Measurements from ENCODE around the gene CRELD1.
A peak's percentile ranks its signal among the peaks of the same experiment; 100 is the strongest.

Gene CRELD1

GRCh38 chr3:9980251-9980650 is 46.6 kb downstream of the CRELD1 start:
- Histone ChIP-seq H2AFZ (no peak overlapping the region), H3K4me3 (ENCODE audit: low read depth, low read length) (no peak overlapping the region), H3K4me2 (ENCODE audit: low read length) (no peak overlapping the region), H3K9ac (no peak overlapping the region), H3K36me3 (ENCODE audit: control insufficient read depth, insufficient read depth, low read length) (no peaks in the 10 kb centered on the region), H3K79me2 (peaks cover 15% of the 10 kb centered on the region), H3K27me3 (ENCODE audit: control insufficient read depth, insufficient read depth, low read length) (no peaks in the 10 kb centered on the region), H3K9me3 (ENCODE audit: control insufficient read depth, low read length) (no peaks in the 10 kb centered on the region), H3K4me1 (no peaks in the 10 kb centered on the region), H3K27ac (no peak overlapping the region)
- no peak for TF ChIP-seq CTCF (IDR thresholded peaks at IDR 0.05)

GRCh38 chr3:9986230-9986725 is 52.6 kb downstream of the CRELD1 start:
- Histone ChIP-seq H3K36me3 (ENCODE audit: control insufficient read depth, insufficient read depth, low read length) (no peaks in the 10 kb centered on the region), H3K9ac (peak overlapping the region; percentile 12), H3K4me1 (no peaks in the 10 kb centered on the region), H3K27me3 (ENCODE audit: control insufficient read depth, insufficient read depth, low read length) (no peaks in the 10 kb centered on the region), H3K27ac (peak overlapping the region; percentile 56), H3K4me3 (ENCODE audit: low read depth, low read length) (peak overlapping the region; percentile 86), H3K79me2 (peaks cover 29% of the 10 kb centered on the region), H3K4me2 (ENCODE audit: low read length) (peak overlapping the region; percentile 92), H3K9me3 (ENCODE audit: control insufficient read depth, low read length) (no peaks in the 10 kb centered on the region), H2AFZ (peak overlapping the region; percentile 74)
- TF ChIP-seq CTCF (IDR thresholded peaks at IDR 0.05): no peak

- no peak for TF ChIP-seq CTCF (IDR thresholded peaks at IDR 0.05)
- H3K4me2 ChIP-seq (ENCODE audit: low read length): no peak overlapping the region
- no peaks in the 10 kb centered on the region for H3K9me3 ChIP-seq (ENCODE audit: control insufficient read depth, low read length)
- no peak overlapping the region for H3K9ac ChIP-seq
- no peak overlapping the region for H2AFZ ChIP-seq
- H3K79me2 ChIP-seq: no peaks in the 10 kb centered on the region
- no peaks in the 10 kb centered on the region for H3K36me3 ChIP-seq (ENCODE audit: control insufficient read depth, insufficient read depth, low read length)
- H3K27ac ChIP-seq: no peak overlapping the region
- no peak overlapping the region for H3K4me3 ChIP-seq (ENCODE audit: low read depth, low read length)
- H3K4me1 ChIP-seq: no peaks in the 10 kb centered on the region
- H3K27me3 ChIP-seq (ENCODE audit: control insufficient read depth, insufficient read depth, low read length): no peaks in the 10 kb centered on the region
Observed at GRCh38 chr3:9994086-9994844, 60.6 kb downstream of the CRELD1 start.
